ENCODE measurements around the gene SEPTIN1. TPM values are rescaled to one million over a fixed set of nuclear protein-coding genes. Genes with fewer than 3 reads are reported as not detected.

SEPTIN1 gene
- total and polyA plus RNA-seq, 2 of the 13 experiments (the other 11 are each of a cell fraction or from before 2014, with no cell fraction given) = 0.18 to 0.67 TPM

DNA sequence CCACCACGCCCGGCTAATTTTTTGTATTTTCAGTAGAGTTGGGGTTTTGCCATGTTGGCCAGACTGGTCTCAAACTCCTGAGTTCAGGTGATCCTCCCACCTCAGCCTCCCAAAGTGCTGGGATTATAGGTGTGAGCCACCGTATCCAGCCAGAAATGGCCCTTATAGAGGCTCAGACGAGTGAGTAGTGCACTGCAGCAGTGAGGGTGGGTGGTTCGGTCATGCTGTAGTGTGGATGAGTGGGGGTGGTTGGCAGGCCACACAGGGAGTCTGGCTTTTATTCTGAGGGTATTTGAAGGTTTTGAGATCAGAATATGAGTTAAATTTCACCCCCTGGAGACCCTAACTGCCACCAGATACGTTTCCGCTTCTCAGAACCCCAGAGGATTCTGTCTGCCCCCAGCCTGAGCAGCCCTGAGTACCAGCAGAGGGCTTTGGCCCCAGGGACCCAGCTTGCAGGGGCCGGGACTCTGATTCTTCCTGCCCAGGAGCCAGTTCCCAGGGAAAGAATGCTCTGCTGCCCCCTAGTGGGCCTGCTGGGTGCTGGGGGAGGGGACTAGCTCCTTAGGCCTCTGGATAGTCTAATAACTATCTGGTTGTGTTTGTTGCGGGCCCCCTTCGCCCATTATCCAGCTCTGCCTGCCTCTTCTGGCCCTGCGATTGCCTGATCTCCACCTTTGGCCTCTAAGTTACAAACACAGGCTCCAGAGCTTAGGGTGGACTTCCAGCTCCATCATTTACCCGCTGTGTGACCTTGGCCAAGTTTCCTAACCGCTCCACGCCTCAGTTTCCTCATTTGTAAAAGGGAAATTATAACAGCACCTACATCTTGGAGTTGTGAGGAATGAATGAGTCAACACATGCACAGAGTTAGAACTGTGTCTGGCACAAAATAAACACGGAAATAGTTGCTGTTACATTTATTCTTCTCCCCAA, 27.0 kb upstream of the SEPTIN1 start (continued):
- TF ChIP-seq, protein P1, sequence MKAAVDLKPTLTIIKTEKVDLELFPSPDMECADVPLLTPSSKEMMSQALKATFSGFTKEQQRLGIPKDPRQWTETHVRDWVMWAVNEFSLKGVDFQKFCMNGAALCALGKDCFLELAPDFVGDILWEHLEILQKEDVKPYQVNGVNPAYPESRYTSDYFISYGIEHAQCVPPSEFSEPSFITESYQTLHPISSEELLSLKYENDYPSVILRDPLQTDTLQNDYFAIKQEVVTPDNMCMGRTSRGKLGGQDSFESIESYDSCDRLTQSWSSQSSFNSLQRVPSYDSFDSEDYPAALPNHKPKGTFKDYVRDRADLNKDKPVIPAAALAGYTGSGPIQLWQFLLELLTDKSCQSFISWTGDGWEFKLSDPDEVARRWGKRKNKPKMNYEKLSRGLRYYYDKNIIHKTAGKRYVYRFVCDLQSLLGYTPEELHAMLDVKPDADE (CRISPR knock-in tag; IDR thresholded peaks at IDR 0.05) = no peak
- no peak for TF ChIP-seq PLRG1 (conservative IDR thresholded peaks at IDR 0.05)
- 0 out of 2 replicates have a peak, but pooled peaks have one; percentile 21 for TF ChIP-seq NFE2L1 (CRISPR knock-in tag; IDR thresholded peaks at IDR 0.05; ENCODE audit: borderline replicate concordance)
- no peak for TF ChIP-seq ZNF530 (CRISPR knock-in tag; IDR thresholded peaks at IDR 0.05; ENCODE audit: low read depth)
- 0 out of 2 replicates have a peak, but pooled peaks have one; percentile 62 for TF ChIP-seq RELA (CRISPR knock-in tag; IDR thresholded peaks at IDR 0.05)
- TF ChIP-seq, protein P2, sequence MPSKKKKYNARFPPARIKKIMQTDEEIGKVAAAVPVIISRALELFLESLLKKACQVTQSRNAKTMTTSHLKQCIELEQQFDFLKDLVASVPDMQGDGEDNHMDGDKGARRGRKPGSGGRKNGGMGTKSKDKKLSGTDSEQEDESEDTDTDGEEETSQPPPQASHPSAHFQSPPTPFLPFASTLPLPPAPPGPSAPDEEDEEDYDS (CRISPR knock-in tag; IDR thresholded peaks at IDR 0.05) = peak; percentile 21; the same call in 1 of the 2 replicates
- no peak for TF ChIP-seq POLR2A (IDR thresholded peaks at IDR 0.05; ENCODE audit: insufficient read depth in 1 of 2, low read depth in 2 of 2, low read length in 2 of 2)
- TF ChIP-seq ETV5 (CRISPR knock-in tag; IDR thresholded peaks at IDR 0.05; ENCODE audit: borderline replicate concordance) = peak; percentile 71
- TF ChIP-seq PCBP1 (IDR thresholded peaks at IDR 0.05; ENCODE audit: borderline replicate concordance, low read depth, low read length) = no peak
- TF ChIP-seq ZFP37 (CRISPR knock-in tag; IDR thresholded peaks at IDR 0.05; ENCODE audit: borderline replicate concordance) = peak; percentile 33; the same call in 1 of the 2 replicates
- TF ChIP-seq ZNF30 (CRISPR knock-in tag; IDR thresholded peaks at IDR 0.05) = no peak
- TF ChIP-seq ZKSCAN8 (CRISPR knock-in tag; IDR thresholded peaks at IDR 0.05; ENCODE audit: borderline replicate concordance) = peak; percentile 91
- TF ChIP-seq TP53 (CRISPR knock-in tag; conservative IDR thresholded peaks at IDR 0.05) = no peak
- TF ChIP-seq, protein P3, sequence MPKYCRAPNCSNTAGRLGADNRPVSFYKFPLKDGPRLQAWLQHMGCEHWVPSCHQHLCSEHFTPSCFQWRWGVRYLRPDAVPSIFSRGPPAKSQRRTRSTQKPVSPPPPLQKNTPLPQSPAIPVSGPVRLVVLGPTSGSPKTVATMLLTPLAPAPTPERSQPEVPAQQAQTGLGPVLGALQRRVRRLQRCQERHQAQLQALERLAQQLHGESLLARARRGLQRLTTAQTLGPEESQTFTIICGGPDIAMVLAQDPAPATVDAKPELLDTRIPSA (CRISPR knock-in tag; IDR thresholded peaks at IDR 0.05; ENCODE audit: borderline replicate concordance) = no peak
- TF ChIP-seq NFATC3 (CRISPR knock-in tag; IDR thresholded peaks at IDR 0.05) = no peak
- 0 out of 2 replicates have a peak, but pooled peaks have one; percentile 46 for TF ChIP-seq ZNF205 (CRISPR knock-in tag; IDR thresholded peaks at IDR 0.05)
- TF ChIP-seq, protein P4, sequence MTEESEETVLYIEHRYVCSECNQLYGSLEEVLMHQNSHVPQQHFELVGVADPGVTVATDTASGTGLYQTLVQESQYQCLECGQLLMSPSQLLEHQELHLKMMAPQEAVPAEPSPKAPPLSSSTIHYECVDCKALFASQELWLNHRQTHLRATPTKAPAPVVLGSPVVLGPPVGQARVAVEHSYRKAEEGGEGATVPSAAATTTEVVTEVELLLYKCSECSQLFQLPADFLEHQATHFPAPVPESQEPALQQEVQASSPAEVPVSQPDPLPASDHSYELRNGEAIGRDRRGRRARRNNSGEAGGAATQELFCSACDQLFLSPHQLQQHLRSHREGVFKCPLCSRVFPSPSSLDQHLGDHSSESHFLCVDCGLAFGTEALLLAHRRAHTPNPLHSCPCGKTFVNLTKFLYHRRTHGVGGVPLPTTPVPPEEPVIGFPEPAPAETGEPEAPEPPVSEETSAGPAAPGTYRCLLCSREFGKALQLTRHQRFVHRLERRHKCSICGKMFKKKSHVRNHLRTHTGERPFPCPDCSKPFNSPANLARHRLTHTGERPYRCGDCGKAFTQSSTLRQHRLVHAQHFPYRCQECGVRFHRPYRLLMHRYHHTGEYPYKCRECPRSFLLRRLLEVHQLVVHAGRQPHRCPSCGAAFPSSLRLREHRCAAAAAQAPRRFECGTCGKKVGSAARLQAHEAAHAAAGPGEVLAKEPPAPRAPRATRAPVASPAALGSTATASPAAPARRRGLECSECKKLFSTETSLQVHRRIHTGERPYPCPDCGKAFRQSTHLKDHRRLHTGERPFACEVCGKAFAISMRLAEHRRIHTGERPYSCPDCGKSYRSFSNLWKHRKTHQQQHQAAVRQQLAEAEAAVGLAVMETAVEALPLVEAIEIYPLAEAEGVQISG (CRISPR knock-in tag; IDR thresholded peaks at IDR 0.05) = peak; percentile 95
- TF ChIP-seq RFXAP (CRISPR knock-in tag; IDR thresholded peaks at IDR 0.05; ENCODE audit: borderline replicate concordance) = no peak
- no peak for TF ChIP-seq GLI4 (CRISPR knock-in tag; IDR thresholded peaks at IDR 0.05; ENCODE audit: borderline replicate concordance)
- peak; percentile 46 for TF ChIP-seq U2AF1 (optimal IDR thresholded peaks at IDR 0.05; ENCODE audit: low read depth, low read length)
